BJ (cell line): ENCODE measurements around the gene DPP10. TPM values are rescaled to one million over a fixed set of nuclear protein-coding genes. Genes with fewer than 3 reads are reported as not detected.

Experiments used
- CTCF ChIA-PET: fragments of 350-600 bp; formaldehyde crosslinking; extraction: SDS; loops from one replicate; lab custom pipeline; 2021; ENCODE audit warnings: antibody characterized with exemption, inconsistent platforms; lab: Yijun Ruan, JAX
- POLR2A ChIA-PET: fragments of 300-600 bp; sonication (Branson Sonifier 250); formaldehyde crosslinking; extraction: SDS; loops from one replicate; lab custom pipeline; 2021; ENCODE audit warnings: antibody characterized with exemption; lab: Charles Lee
- DNase-seq: peaks from one replicate; pipeline ENCODE4 v3.0.0-alpha.2; 2011; ENCODE audit warnings: low read depth
- H3K27me3 ChIP-seq: 2 replicates; pipeline ENCODE4 v1.6.0; 2011; ENCODE audit warnings: low read length; ENCODE audit not compliant: control insufficient read depth, insufficient read depth
- H3K36me3 ChIP-seq: 2 replicates; pipeline ENCODE4 v1.5.1; 2011; ENCODE audit warnings: low read length; ENCODE audit not compliant: control insufficient read depth, insufficient read depth
- H3K4me3 ChIP-seq: 2 replicates; pipeline ENCODE4 v1.5.1; 2011; ENCODE audit warnings: low read depth, mild to moderate bottlenecking, control low read depth, low read length
- polyA plus RNA-seq: library from polyadenylated mRNA; depleted of rRNA; stranded (reverse); fragments of >200 nt; gene quantifications from 2 replicates; pipeline ENCODE4 v1.2.3, GENCODE V29; 2011
- TF ChIP-seq, protein P1 (sequence below): IDR thresholded peaks from 2 replicates; pipeline ENCODE4 v1.5.1; 2011; ENCODE audit warnings: low read depth, mild to moderate bottlenecking, control low read depth, inconsistent platforms, low read length, moderate library complexity; ENCODE audit not compliant: insufficient read depth

Gene DPP10
- polyA plus RNA-seq, 1 experiment, result not detected

DNA sequence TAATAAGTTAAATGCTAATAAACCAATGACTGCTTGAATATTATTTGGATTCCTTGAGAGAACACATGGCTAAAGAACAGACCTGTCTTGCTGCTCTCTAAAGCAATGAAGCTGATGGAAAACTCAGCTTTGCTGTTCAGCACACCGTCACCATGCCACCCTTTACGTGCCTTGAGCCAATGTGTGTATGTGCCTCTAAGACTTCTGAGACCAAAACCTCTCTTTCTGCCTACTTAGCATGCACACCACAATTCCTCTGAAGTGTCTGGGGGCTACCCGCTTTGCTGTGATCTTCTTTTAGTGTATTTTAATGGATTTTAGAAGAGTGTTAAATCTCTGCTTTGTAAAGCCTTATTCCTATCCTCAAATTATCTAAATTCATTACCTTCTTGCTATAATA, 345.0 kb downstream of the DPP10 start:
- DNase-seq, result no peak
- Histone ChIP-seq H3K27me3 (no peaks in the 10 kb centered on the region), H3K36me3 (no peaks in the 10 kb centered on the region), H3K4me3 (no peak overlapping the region)
- ChIA-PET CTCF (no interaction called here), POLR2A (no interaction called here)
- TF ChIP-seq, protein P1, sequence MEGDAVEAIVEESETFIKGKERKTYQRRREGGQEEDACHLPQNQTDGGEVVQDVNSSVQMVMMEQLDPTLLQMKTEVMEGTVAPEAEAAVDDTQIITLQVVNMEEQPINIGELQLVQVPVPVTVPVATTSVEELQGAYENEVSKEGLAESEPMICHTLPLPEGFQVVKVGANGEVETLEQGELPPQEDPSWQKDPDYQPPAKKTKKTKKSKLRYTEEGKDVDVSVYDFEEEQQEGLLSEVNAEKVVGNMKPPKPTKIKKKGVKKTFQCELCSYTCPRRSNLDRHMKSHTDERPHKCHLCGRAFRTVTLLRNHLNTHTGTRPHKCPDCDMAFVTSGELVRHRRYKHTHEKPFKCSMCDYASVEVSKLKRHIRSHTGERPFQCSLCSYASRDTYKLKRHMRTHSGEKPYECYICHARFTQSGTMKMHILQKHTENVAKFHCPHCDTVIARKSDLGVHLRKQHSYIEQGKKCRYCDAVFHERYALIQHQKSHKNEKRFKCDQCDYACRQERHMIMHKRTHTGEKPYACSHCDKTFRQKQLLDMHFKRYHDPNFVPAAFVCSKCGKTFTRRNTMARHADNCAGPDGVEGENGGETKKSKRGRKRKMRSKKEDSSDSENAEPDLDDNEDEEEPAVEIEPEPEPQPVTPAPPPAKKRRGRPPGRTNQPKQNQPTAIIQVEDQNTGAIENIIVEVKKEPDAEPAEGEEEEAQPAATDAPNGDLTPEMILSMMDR, result no peak

DNA sequence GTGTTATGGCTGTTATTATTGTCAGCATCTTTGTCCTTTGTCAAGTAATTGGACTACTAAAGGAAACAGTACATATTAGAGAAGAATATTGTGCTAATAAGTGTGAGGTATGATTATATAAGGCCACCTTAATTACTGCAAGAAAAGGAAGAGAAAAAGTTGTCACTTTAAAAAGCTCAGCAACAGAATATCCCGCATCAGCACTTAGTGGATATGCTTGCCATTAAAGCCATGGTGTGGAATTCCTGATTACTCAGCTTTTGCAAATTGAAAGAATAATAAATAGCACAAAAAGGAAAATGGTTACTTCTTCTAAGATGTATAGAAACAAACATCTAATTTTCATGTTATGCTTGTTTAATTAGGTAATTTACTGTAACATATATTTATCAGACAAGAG, 347.5 kb downstream of the DPP10 start:
- no peaks in the 10 kb centered on the region for H3K27me3 ChIP-seq
- DNase-seq, result no peak
- H3K36me3 ChIP-seq, result no peaks in the 10 kb centered on the region
- H3K4me3 ChIP-seq, result no peak overlapping the region
- CTCF ChIA-PET, result no interaction called here
- POLR2A ChIA-PET, result no interaction called here
- TF ChIP-seq, protein P1, result no peak

DNA sequence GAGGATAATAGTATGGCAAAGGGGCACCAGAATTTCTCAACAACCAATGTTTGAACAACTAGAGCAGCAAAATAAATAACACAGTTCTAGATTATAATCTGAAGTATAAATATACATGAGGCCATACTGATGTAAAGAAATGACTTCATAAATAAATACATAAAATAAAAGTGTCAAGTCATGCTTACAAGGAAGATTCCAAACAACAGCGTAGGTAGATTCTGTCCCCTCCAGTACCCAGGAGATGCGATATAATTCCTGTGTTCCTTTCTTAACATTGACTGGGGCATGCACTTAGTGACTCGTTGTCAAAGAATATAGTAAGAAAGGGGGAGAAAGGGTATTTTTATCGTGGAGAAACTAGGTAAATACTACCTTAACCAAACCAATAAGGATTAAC, 355.1 kb downstream of the DPP10 start:
- no peak for DNase-seq
- no peak overlapping the region for H3K4me3 ChIP-seq
- ChIA-PET POLR2A (no interaction called here), CTCF (no interaction called here)
- TF ChIP-seq, protein P1, result no peak
- H3K27me3 ChIP-seq, result no peaks in the 10 kb centered on the region
- H3K36me3 ChIP-seq, result no peaks in the 10 kb centered on the region

DNA sequence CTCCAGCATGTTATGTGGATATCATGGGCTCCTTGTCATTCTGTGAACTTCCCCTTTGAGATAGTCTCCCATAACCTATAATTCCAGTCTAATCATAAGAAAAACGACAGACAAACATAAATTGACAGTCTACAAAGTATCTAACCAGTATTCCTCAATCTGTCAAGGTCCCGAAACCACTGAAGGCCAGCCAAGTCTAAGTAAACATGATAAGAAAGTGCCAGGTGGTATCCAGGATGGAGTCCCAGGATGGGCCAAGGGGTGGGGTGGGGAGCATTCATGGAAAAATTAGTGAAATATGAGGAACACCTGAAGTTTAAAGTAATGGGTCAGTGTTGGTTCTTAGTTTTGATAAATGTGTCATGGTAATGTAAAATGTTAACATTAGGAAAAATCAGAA, 355.5 kb downstream of the DPP10 start:
- H3K27me3 ChIP-seq, result no peaks in the 10 kb centered on the region
- TF ChIP-seq, protein P1, result no peak
- ChIA-PET POLR2A (no interaction called here), CTCF (no interaction called here)
- no peak for DNase-seq
- no peaks in the 10 kb centered on the region for H3K36me3 ChIP-seq
- no peak overlapping the region for H3K4me3 ChIP-seq

DNA sequence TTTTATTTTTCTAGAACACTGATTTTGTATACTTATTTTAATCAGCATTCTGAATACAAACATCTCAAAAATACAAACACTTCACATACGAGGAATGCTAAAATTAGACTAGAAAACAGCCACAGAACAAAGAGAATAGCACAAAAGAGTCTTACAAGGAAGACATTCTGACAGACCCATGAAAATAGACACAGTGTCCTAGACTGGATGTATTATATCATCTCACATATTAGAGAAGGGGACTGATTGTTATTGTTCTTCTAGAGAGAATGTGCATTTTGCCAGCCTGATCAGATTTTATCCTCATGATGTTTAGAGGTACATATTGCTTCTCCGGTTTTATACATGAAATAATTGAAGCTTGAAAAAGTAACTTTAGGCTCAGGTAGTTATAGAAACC, 357.9 kb downstream of the DPP10 start:
- Histone ChIP-seq H3K4me3 (no peak overlapping the region), H3K36me3 (no peaks in the 10 kb centered on the region), H3K27me3 (no peaks in the 10 kb centered on the region)
- no peak for DNase-seq
- TF ChIP-seq, protein P1, result no peak
- POLR2A ChIA-PET, result no interaction called here
- CTCF ChIA-PET, result no interaction called here
